T-cell (primary cell): Measurements from ENCODE around the gene STAT5B. TPM values are rescaled to one million over a fixed set of nuclear protein-coding genes. Genes with fewer than 3 reads are reported as not detected.
A peak's percentile ranks its signal among the peaks of the same experiment; 100 is the strongest.
"Not testable (repeated sequence)": the region's sequence is repeated elsewhere in the genome, so short reads cannot be mapped to it uniquely, and the experiment has no call there.

Source experiments
- ATAC-seq, 4 experiments: fragments of 200-7000 bp in 3 of 4; fragments of 150-1000 bp in 1 of 4; cut with Tn5 transposase; replicated peaks in 1 of 4; 1 replicate in 3 of 4; 2 replicates in 1 of 4; pipeline ENCODE4 v1.10.0; 2021; ENCODE audit warnings: moderate library complexity in 3 of 4, mild to moderate bottlenecking in 2 of 4, moderate number of reproducible peaks in 1 of 4
- CTCF ChIA-PET, 2 donors: fragments of 300-600 bp; sonication (Branson Sonifier 250); formaldehyde crosslinking; loops; one replicate each; lab custom pipeline; 2022; ENCODE audit warnings: antibody characterized with exemption in 2 of 2; lab: Charles Lee
- POLR2A ChIA-PET, 2 donors: fragments of 300-600 bp; sonication (Branson Sonifier 250); formaldehyde crosslinking; loops; one replicate each; lab custom pipeline; 2022; ENCODE audit warnings: antibody characterized with exemption in 2 of 2; lab: Charles Lee
- DNase-seq, 35 experiments: peaks; one replicate each; pipeline versions ENCODE4 v3.0.0 to v3.0.0-alpha.2; 2013 to 2023
- H3K27ac ChIP-seq: one replicate; pipeline ENCODE4 v1.5.1; 2013; ENCODE audit warnings: low read length
- H3K27me3 ChIP-seq, 2 experiments: replicated peaks in 1 of 2; 1 replicate in 1 of 2; 2 replicates in 1 of 2; pipeline versions ENCODE4 v1.6.1 to v1.7.0; 2013; ENCODE audit warnings: low read length in 1 of 2, mixed read lengths in 1 of 2; ENCODE audit not compliant: control insufficient read depth in 2 of 2, insufficient read depth in 2 of 2; ENCODE audit errors: extremely low read depth in 1 of 2
- H3K36me3 ChIP-seq, 2 donors: 1 replicate in 1 of 2; 2 replicates in 1 of 2; pipeline versions ENCODE4 v1.6.1 to v1.7.0; 2013; ENCODE audit warnings: low read length in 1 of 2; ENCODE audit not compliant: control insufficient read depth in 2 of 2, insufficient read depth in 1 of 2; ENCODE audit errors: extremely low read depth in 1 of 2
- H3K4me1 ChIP-seq, 2 experiments: 1 replicate in 1 of 2; 2 replicates in 1 of 2; pipeline versions ENCODE4 v1.6.1 to v1.7.0; 2013; ENCODE audit warnings: low read length in 2 of 2, mixed read lengths in 1 of 2; ENCODE audit not compliant: insufficient read depth in 2 of 2, control insufficient read depth in 1 of 2; ENCODE audit errors: extremely low read depth in 1 of 2
- H3K4me3 ChIP-seq, 2 donors: 1 replicate in 1 of 2; 2 replicates in 1 of 2; pipeline versions ENCODE4 v1.5.1 to v1.7.0; 2013; ENCODE audit warnings: mild to moderate bottlenecking in 2 of 2, low read length in 1 of 2, moderate library complexity in 1 of 2; ENCODE audit not compliant: control insufficient read depth in 1 of 2; ENCODE audit errors: extremely low read depth in 1 of 2
- H3K9me3 ChIP-seq: 2 replicates; pipeline ENCODE4 v1.7.0; 2013
- H3K27ac Mint-ChIP-seq, 2 donors: one replicate each; pipeline ENCODE4 v1.8.0; 2020 to 2021; ENCODE audit warnings: mild to moderate bottlenecking in 2 of 2, mixed read lengths in 2 of 2
- H3K27me3 Mint-ChIP-seq, 2 donors: one replicate each; pipeline ENCODE4 v1.8.0; 2021 to 2022; ENCODE audit warnings: mixed read lengths in 2 of 2
- H3K36me3 Mint-ChIP-seq: one replicate; pipeline ENCODE4 v1.8.0; 2021; ENCODE audit warnings: mixed read lengths
- H3K4me1 Mint-ChIP-seq, 3 donors: one replicate each; pipeline ENCODE4 v1.8.0; 2020 to 2022; ENCODE audit warnings: mixed read lengths in 3 of 3, mild to moderate bottlenecking in 1 of 3
- H3K4me3 Mint-ChIP-seq, 3 donors: one replicate each; pipeline ENCODE4 v1.8.0; 2020 to 2022; ENCODE audit warnings: mild to moderate bottlenecking in 3 of 3, mixed read lengths in 3 of 3, moderate library complexity in 3 of 3
- H3K9me3 Mint-ChIP-seq, 3 donors: one replicate each; pipeline ENCODE4 v1.8.0; 2020 to 2022; ENCODE audit warnings: mixed read lengths in 3 of 3
- WGBS: methylation state at CpG from one replicate; pipeline ENCODE4 v1.1.5; 2013; ENCODE audit warnings: missing lambda C conversion rate; ENCODE audit not compliant: insufficient coverage; 5-methylcytosine and 5-hydroxymethylcytosine counted together
- total RNA-seq, 35 experiments: library from RNA in 6 of 35; stranded (reverse) in 6 of 35; fragments of 120-200 nt in 1 of 35; gene quantifications; one replicate each; pipeline versions ENCODE4 v1.2.1 to v1.2.4 and lab custom pipeline; 2013 to 2026

The STAT5B gene
- total RNA-seq, 5 donors from 2014 or later (not counting 1 experiment from before 2014, with no cell fraction given) = 178 to 205 (median 186) TPM

DNA sequence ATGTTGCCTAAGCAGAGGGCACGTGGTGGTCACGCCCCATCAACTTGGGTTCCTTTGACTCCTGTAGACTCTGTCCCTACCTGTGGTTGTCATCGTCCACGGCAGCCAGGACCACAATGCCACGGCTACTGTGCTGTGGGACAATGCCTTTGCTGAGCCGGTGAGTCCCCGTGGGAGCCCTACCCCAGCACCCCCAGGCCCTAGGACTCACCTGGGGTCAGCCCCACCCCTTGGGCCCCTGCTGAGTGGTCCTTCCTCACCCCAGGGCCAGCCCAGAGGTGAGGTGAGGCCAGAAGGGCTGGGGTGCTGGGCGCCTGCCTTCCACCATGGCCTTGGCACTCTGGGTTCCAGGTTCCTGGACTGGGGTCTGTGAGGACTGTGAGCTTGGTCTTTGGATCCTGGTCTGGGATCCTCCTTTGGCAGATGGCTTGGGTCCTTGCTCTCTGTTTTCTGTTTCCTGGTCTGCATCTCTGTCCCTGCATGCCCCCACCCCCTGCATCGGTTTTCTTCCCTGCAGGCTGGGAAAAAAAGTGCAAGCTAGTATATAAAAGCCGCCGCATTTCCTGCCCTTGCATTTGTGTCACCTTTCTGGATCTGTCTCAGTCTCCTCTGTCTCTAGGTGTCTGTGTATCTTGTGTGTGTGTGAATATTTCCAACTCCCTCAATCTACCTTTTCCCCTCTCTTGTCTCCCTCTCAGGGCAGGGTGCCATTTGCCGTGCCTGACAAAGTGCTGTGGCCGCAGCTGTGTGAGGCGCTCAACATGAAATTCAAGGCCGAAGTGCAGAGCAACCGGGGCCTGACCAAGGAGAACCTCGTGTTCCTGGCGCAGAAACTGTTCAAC is 29.6 kb upstream of the STAT5B start:
- Mint-ChIP-seq H3K27ac (peak overlapping the region; percentile 68 to 84), H3K27me3 (no peaks in the 10 kb centered on the region), H3K9me3 (no peaks in the 10 kb centered on the region), H3K4me3 (peak overlapping the region in 2 of 3 donors; percentile 18 to 48), H3K36me3 (peaks cover 70% of the 10 kb centered on the region), H3K4me1 (peaks cover 34 to 51% (median 35%) of the 10 kb centered on the region in 3 donors)
- 79% methylated on average over 9 of the region's 18 CpGs for WGBS
- CTCF ChIA-PET = interaction anchor here in 1 of 2 donors (0.7 to 0.9 kb wide), 2 partner anchors 9 to 93 kb away, joined by 3 read pairs; no protein-coding TSS in a partner anchor
- peaks cover 22 to 45% of the 10 kb centered on the region in 2 experiments for H3K4me1 ChIP-seq
- peak overlapping the region in 1 of 2 donors; percentile 52 for H3K4me3 ChIP-seq
- POLR2A ChIA-PET = interaction anchor here in 1 of 2 donors (1.0 kb wide), 1 partner anchor 57 kb away, joined by 3 read pairs; no protein-coding TSS in a partner anchor
- DNase-seq = peak in 21 of 35 experiments; percentile 12 to 56 (median 31)
- ATAC-seq = peak; percentile 61 to 64 (median 62)
- H3K27me3 ChIP-seq = no peaks in the 10 kb centered on the region
- H3K27ac ChIP-seq = no peak overlapping the region
- H3K9me3 ChIP-seq = no peaks in the 10 kb centered on the region
- peaks cover 15 to 87% of the 10 kb centered on the region in 2 donors for H3K36me3 ChIP-seq

DNA sequence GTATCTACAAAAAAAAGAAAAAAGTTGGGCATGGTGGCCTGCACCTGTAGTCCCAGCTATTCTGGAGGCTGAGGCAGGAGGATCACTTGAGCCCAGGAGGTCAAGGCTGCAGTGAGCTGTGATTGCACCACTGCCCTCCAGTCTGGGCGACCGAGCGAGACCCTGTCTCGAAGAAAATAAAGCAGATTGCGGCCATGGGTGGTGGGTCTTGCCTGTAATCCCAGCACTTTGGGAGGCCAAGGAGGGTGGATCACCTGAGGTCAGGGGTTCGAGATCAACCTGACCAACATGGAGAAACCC is 28.8 kb upstream of the STAT5B start:
- H3K4me3 ChIP-seq, H3K27ac ChIP-seq, ATAC-seq, H3K4me3 Mint-ChIP-seq, H3K27me3 ChIP-seq, H3K9me3 ChIP-seq, H3K9me3 Mint-ChIP-seq, H3K27me3 Mint-ChIP-seq, DNase-seq: not testable (repeated sequence)
- Mint-ChIP-seq H3K4me1 (peaks cover 28 to 43% (median 28%) of the 10 kb centered on the region in 3 donors), H3K27ac (peak overlapping the region in 1 of 2 donors; percentile 72), H3K36me3 (peaks cover 63% of the 10 kb centered on the region)
- Histone ChIP-seq H3K36me3 (peaks cover 15 to 82% of the 10 kb centered on the region in 2 donors), H3K4me1 (peaks cover 18 to 37% of the 10 kb centered on the region in 2 experiments)
- ChIA-PET POLR2A (interaction anchor here in 1 of 2 donors (1.0 kb wide), 1 partner anchor 57 kb away, joined by 3 read pairs; no protein-coding TSS in a partner anchor), CTCF (interaction anchor here in 1 of 2 donors (0.7 to 0.9 kb wide), 2 partner anchors 10 to 94 kb away, joined by 3 read pairs; no protein-coding TSS in a partner anchor)
- 95% methylated on average over 4 of the region's 6 CpGs for WGBS

DNA sequence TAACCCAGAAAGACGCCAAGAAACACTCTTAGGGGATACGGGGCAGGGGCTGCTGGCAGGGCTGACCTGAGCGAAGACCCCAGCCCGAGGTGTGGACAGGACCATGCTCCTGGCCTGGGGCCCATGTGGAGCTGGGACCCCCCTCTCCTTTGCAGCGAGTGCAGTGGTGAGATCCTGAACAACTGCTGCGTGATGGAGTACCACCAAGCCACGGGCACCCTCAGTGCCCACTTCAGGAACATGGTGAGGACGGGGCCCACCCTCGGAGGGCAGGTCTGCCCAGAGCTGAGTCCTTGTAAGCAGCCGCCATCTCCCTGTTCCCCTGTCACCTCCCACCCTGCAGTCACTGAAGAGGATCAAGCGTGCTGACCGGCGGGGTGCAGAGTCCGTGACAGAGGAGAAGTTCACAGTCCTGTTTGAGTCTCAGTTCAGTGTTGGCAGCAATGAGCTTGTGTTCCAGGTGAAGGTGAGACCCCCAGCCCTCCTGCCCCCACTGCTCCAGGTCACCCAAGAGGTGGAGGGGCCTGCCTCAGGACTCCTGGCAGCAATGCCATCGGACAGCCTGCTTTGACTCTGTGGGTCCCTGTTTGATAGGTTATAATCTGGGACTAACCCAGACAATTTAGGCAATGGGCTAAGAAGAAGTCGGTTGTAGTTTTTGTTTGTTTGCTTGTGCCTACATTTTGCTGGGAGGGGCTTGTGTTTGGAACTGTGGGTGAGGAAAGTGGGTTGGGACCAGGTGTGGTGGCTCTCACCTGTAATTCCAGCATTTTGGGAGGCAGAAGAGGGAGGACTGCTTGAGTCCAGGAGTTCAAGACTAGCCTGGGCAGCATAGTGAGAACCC is 28.2 kb upstream of the STAT5B start:
- DNase-seq (no peak), ATAC-seq (no peak)
- Histone ChIP-seq H3K9me3 (no peaks in the 10 kb centered on the region), H3K4me3 (no peak overlapping the region), H3K27ac (no peak overlapping the region), H3K27me3 (no peaks in the 10 kb centered on the region), H3K4me1 (peaks cover 14 to 34% of the 10 kb centered on the region in 2 experiments), H3K36me3 (peaks cover 15 to 79% of the 10 kb centered on the region in 2 donors)
- H3K27me3 Mint-ChIP-seq = no peaks in the 10 kb centered on the region
- ChIA-PET CTCF (interaction anchor here in 1 of 2 donors (0.7 kb wide), 1 partner anchor 95 kb away, joined by 3 read pairs; no protein-coding TSS in a partner anchor), POLR2A (interaction anchor here in 1 of 2 donors (0.9 to 1.0 kb wide), 2 partner anchors 56 to 332 kb away, joined by 3 read pairs; no protein-coding TSS in a partner anchor)
- no peaks in the 10 kb centered on the region for H3K9me3 Mint-ChIP-seq
- peak overlapping the region; percentile 72 to 83 for H3K27ac Mint-ChIP-seq
- 94% methylated on average over 11 of the region's 16 CpGs for WGBS
- H3K4me3 Mint-ChIP-seq = no peak overlapping the region
- peaks cover 59% of the 10 kb centered on the region for H3K36me3 Mint-ChIP-seq
- H3K4me1 Mint-ChIP-seq = peaks cover 23 to 41% (median 25%) of the 10 kb centered on the region in 3 donors

- H3K27ac Mint-ChIP-seq = peak overlapping the region; percentile 37 to 66
Measured at GRCh38 chr17:42303694-42304093, 27.5 kb upstream of the STAT5B start.

DNA sequence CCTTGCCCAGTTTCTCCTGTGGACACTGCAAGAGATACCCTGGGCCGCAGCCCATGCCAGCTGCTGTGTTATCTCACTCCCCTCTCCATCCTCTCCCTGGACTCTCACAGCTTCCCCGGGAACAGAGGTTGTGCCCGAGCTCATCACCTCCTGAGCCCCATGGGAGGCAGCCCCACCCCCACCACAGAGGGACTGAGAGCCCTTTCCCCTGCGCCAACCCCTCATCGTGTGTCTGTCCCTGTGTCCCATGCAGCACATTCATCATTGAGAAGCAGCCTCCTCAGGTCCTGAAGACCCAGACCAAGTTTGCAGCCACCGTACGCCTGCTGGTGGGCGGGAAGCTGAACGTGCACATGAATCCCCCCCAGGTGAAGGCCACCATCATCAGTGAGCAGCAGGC is 24.8 kb upstream of the STAT5B start:
- H3K27ac ChIP-seq = no peak overlapping the region
- H3K4me1 Mint-ChIP-seq = peaks cover 10 to 30% (median 12%) of the 10 kb centered on the region in 3 donors
- H3K9me3 ChIP-seq = no peaks in the 10 kb centered on the region
- WGBS = 94% methylated on average over 8 of the region's 9 CpGs
- no peak for DNase-seq
- peaks cover 16 to 67% of the 10 kb centered on the region in 2 donors for H3K36me3 ChIP-seq
- H3K27me3 ChIP-seq = no peaks in the 10 kb centered on the region
- no peaks in the 10 kb centered on the region for H3K9me3 Mint-ChIP-seq
- peaks cover 50% of the 10 kb centered on the region for H3K36me3 Mint-ChIP-seq
- POLR2A ChIA-PET = no interaction called here
- ATAC-seq = no peak
- H3K27me3 Mint-ChIP-seq = no peaks in the 10 kb centered on the region
- peaks cover 5 to 9% of the 10 kb centered on the region in 2 experiments for H3K4me1 ChIP-seq
- no peak overlapping the region for H3K27ac Mint-ChIP-seq
- CTCF ChIA-PET = no interaction called here
- H3K4me3 ChIP-seq = no peak overlapping the region
- H3K4me3 Mint-ChIP-seq = no peak overlapping the region

More at GRCh38 chr17:42303694-42304093, 27.5 kb upstream of the STAT5B start:
- peaks cover 12 to 32% of the 10 kb centered on the region in 2 experiments for H3K4me1 ChIP-seq
- POLR2A ChIA-PET = interaction anchor here (0.6 to 0.9 kb wide), 3 partner anchors 9 to 332 kb away, joined by 3 to 4 read pairs (median 3); no protein-coding TSS in a partner anchor
- Mint-ChIP-seq H3K27me3 (no peaks in the 10 kb centered on the region), H3K36me3 (peaks cover 58% of the 10 kb centered on the region), H3K4me1 (peaks cover 20 to 41% (median 24%) of the 10 kb centered on the region in 3 donors), H3K9me3 (no peaks in the 10 kb centered on the region), H3K4me3 (no peak overlapping the region)
- no peak for DNase-seq
- CTCF ChIA-PET = interaction anchor here (0.6 to 0.7 kb wide), 2 partner anchors 53 to 105 kb away, joined by 3 to 5 read pairs; no protein-coding TSS in a partner anchor
- peaks cover 15 to 75% of the 10 kb centered on the region in 2 donors for H3K36me3 ChIP-seq
- H3K27me3 ChIP-seq = no peaks in the 10 kb centered on the region
- no peaks in the 10 kb centered on the region for H3K9me3 ChIP-seq
- H3K4me3 ChIP-seq = no peak overlapping the region
- ATAC-seq = no peak
- no peak overlapping the region for H3K27ac ChIP-seq
- 84% methylated on average over 3 of the region's 3 CpGs for WGBS
